HG02885 (cell line): ENCODE data around the gene ANKRD40.
"Not testable (repeated sequence)": the region's sequence is repeated elsewhere in the genome, so short reads cannot be mapped to it uniquely, and the experiment has no call there.

Source experiments
- ATAC-seq: cut with Tn5 transposase; IDR thresholded peaks from one replicate; pipeline ENCODE4 v1.9.1; 2021; ENCODE audit warnings: mild to moderate bottlenecking; ENCODE audit not compliant: unreplicated experiment, poor library complexity

ANKRD40 gene

GRCh38 chr17:50687200-50688066 lies 20.3 kb downstream of the ANKRD40 start:
- no peak for ATAC-seq

DNA sequence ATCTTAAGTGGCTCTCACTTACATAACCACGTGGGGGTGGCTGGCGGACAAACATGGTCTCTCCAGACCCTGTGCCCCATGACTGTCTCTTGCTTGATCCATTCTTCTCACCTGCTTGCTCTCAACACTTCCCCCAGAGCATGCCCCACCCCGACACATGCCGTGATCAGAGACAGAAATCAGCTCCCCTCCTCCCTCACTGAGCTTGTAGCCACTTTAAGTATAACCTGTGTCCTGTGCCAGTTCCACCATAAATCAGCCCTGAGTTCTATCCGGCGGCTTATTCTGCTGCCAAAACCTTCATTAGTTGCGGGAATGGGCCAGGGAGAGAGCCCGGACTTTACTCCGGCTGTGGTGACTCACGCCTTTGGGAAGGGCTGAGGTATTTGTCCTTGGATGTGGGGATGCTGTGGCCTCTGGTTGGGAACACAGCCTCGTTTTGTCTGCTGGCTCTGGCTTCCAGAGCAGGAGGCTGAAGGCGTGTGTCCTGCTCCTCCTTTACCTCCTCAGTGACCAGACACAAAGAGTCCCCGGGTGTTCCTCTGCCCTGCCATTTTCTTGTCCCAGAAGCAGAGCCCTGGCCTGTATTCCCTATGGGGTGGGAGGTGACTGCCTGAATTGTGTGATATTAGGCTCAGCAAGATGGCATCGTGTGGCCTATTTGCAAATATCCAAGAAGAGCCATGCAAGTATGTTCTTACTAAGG lies 21.1 kb downstream of the ANKRD40 start:
- ATAC-seq, result no peak

- no peak for ATAC-seq
Observed at GRCh38 chr17:50685691-50686493, 21.8 kb downstream of the ANKRD40 start.

- no peak for ATAC-seq
Observed at GRCh38 chr17:50685334-50685665, 22.4 kb downstream of the ANKRD40 start.

DNA sequence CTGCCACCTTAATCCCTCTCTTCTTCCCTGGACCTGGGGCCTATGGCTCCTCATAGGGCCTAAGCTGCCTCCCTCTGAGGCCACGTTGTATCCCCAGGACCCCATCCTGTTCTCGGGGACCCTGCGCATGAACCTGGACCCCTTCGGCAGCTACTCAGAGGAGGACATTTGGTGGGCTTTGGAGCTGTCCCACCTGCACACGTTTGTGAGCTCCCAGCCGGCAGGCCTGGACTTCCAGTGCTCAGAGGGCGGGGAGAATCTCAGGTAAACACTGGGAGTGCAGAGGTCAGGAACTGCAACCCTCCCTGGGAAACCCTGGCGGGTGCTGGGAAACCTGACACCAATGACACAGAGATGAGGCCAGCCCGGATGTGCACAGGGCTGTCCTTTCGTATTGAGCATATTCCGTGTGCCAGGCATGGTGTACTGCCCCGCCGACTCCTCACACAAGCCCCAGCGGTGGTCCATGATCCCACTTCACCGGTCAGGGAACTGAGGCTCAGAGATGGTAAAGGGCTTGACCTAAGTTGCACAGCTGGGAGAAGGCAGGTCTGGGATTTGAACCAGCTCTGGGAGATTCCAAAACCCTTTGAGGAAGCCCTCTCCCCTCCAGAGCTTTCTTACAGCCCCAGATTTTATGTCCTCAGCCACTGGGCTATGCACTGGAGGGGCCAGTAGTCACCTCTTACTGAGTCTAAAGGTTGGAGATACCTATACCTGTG lies 22.9 kb downstream of the ANKRD40 start:
- ATAC-seq, result no peak

DNA sequence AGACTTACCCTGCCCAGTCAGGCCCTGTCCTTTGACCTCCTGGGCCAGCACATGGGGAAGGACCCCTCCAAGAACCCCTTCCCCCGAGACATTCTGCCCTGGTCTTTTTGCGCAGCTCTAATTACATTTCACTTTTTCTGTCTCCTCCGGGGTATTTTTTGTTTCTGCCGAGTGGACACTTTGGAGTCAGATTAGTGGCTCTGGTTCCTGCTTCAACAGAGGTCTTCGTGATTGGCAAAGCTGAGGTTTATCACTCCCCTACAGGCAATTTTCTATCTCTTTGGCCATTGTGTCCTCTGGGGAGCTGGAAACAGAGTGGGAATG lies 23.5 kb downstream of the ANKRD40 start:
- no peak for ATAC-seq

DNA sequence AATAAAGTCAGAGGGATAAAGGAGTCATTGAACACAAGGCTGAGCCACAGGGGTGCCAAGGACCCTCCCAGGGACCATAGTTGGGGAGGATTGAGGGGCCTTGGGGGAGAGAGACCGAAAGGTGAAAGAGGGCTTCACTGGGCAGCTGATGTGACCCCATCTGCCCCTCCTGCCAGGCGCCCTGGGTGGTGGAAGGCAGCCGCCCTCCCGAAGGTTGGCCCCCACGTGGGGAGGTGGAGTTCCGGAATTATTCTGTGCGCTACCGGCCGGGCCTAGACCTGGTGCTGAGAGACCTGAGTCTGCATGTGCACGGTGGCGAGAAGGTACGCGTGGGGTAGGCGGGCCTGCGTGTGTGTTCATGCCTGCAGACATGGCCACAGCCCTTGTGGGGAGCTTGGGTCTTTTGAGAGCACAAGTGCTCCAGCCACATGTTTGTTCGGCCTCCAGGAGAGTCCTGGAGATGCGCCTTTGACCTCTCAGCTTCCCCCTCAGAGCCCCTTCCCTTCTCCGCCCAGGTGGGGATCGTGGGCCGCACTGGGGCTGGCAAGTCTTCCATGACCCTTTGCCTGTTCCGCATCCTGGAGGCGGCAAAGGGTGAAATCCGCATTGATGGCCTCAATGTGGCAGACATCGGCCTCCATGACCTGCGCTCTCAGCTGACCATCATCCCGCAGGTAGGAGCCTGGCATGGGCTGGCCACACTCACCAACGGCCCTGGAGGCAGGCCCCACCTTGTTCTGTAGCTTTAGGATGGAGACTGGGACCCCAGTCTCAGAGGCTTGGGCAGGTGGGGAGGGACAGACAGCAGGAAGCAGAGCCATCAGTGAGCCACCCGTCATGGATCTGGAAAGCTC lies 24.1 kb downstream of the ANKRD40 start:
- no peak for ATAC-seq

GRCh38 chr17:50682938-50683337 lies 24.8 kb downstream of the ANKRD40 start:
- no peak for ATAC-seq

DNA sequence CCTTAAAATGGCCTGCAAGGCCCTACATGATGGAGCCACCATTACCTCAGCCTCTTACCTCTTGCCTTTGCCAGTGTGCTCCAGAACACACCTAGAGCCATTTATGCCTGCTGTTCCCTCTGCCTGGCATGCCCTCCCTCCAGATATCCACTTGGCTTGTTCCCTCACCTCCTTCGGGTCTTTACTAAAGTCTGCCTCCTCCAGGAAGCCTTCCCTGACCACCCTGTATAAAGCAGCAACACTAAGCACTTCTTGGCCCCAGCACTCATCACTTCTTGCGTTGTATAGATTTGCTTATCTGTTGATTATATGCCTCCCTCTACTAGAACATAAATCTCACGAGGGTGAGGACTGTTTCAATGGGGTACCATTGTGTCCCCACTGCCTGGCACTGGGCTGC lies 25.3 kb downstream of the ANKRD40 start:
- no peak for ATAC-seq

- no peak for ATAC-seq
Observed at GRCh38 chr17:50681263-50682200, 26.2 kb downstream of the ANKRD40 start.

DNA sequence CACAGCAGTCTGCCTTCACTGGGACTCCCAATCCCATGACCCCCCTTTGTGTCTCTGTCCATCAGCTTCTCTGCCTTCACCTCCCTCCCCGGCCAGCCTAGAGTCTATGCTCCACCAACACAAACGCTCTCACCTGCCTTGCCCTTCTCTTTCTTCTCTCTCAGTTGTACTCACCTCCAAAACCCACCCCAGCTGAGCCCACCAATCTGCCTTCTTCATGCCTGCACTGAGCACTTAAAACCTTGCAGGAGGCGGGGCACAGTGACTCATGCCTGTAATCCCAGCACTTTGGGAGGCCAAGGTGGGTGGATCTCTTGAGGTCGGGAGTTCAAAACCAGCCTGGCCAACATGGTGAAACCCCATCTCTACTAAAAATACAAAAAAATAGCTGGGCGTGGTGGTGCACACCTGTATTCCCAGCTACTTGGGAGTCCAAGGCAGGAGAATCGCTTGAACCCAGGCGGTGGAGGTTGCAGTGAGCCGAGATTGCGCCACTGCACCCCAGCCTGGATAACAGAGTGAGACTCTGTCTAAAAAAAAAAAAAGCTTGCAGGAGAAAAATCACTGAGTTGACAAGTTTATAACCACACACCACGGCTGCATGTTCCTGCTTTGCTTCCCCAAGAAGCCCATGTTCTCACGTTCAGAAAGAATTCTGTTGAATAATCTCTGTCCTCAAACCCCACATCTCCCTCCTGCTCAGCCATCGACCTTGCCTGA lies 27.0 kb downstream of the ANKRD40 start:
- ATAC-seq, result not testable (repeated sequence)

DNA sequence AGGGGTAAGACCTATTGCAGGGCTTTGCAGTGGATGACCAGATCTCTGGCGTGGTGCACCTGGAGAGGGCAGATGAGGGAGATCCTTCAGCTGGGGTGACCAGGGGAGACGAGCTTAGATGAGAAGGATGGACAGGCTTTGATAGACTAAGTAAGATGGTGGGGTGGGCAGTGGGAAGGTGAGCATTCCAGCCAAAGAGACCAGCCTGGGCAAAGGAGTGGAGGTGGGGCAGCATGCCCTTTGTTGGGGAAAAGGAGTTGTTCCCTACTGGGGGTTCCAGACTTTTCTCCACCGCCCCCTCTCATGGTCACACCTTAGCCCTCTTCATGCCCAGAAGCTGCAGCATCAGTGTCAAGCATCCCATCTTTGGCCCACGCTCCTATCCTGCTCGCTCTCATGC lies 27.6 kb downstream of the ANKRD40 start:
- ATAC-seq, result no peak

DNA sequence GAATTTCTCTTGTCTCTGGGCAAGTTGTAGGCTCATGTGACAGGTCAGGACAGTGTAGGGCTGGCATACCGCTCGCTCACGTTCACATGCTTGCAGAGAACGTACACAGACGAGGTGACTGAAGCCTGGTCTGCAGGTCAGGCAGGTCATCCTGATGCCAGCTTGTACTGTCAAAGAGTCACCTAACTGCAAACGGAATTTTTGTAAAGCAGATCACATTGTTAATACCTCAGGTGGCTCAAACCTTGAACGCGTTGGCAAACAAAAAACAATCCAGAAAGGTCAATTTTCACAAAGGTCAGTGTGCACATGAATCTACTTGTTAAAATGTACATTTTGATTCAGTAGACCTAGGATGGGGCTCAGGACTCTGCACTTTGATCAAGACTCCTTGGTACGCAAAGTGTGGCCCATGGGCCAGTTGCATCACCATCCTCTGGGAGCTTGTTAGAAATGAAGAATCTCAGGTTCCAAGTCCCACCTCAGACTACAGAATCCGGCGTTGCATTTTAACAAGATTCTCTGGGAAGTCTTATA lies 28.6 kb downstream of the ANKRD40 start:
- ATAC-seq, result no peak

- no peak for ATAC-seq
Observed at GRCh38 chr17:50677851-50678375, 29.8 kb downstream of the ANKRD40 start.

GRCh38 chr17:50676065-50676975 lies 31.4 kb downstream of the ANKRD40 start:
- ATAC-seq, result no peak

GRCh38 chr17:50675627-50676026 lies 32.1 kb downstream of the ANKRD40 start:
- no peak for ATAC-seq
